A673 (cell line): ENCODE results near the gene OXCT2.

Experiments
- CTCF ChIP-seq: fragments of 300-800, 200-600 bp; sonication (generic); conservative IDR thresholded peaks from 2 replicates; pipeline ENCODE4 v1.5.1; 2017; ENCODE audit warnings: low read depth, mild to moderate bottlenecking, antibody characterized with exemption, low read length, moderate library complexity, mixed read lengths
- EZH2 ChIP-seq: fragments of 200-600 bp; sonication (generic); IDR thresholded peaks from 2 replicates; pipeline ENCODE4 v1.6.1; 2017; ENCODE audit warnings: borderline replicate concordance, low read depth, mild to moderate bottlenecking, mixed read lengths, antibody characterized with exemption, low read length; ENCODE audit not compliant: poor library complexity, severe bottlenecking

GRCh38 chr1:39729842-39730241, 41.3 kb downstream of the OXCT2 start:
- no peak for TF ChIP-seq EZH2
- TF ChIP-seq CTCF = no peak
